GM19193 (cell line): ENCODE results near the gene PDE3A.

Source experiments
- POLR2A ChIP-seq: IDR thresholded peaks from 4 replicates; pipeline ENCODE4 v1.6.1; 2011; ENCODE audit not compliant: insufficient read depth, insufficient read length; ENCODE audit errors: extremely low read depth

PDE3A gene

DNA sequence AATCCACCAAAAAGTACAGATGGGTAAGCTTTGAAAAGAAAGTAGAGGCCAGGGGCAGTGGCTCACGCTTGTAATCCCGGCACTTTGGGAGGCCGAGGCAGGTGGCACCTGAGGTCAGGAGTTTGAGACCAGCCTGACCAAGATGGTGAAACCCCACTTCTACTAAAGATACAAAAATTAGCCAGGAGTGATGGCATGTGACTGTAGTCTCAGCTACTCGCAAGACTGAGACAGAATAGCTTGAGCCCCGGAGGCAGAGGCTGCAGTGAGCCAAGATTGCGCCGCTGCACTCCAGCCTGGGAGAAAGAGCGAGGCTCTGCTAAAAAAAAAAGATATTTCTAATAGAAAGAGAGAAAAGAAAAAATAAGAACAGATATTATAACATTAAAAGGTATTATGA is 192.6 kb downstream of the PDE3A start:
- no peak for TF ChIP-seq POLR2A

DNA sequence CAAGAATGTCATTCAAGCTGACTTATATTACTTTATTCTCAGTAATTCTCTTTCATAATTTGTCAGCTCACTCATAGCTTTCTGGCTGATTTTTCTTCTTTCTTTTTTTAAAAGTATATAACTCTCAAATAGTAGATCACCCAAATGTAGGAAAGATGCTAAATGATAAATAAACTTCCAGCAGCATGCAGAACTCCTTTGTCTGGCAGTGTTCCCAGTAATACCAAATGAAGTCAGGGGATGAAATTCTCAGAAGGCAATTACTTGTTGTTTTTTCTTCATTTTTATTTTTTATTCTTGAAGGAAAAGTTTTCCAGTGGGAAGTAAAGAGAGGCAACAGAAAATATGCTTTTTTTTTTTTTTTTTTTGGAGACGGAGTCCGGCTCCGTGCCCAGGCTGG is 193.5 kb downstream of the PDE3A start:
- TF ChIP-seq POLR2A: no peak

DNA sequence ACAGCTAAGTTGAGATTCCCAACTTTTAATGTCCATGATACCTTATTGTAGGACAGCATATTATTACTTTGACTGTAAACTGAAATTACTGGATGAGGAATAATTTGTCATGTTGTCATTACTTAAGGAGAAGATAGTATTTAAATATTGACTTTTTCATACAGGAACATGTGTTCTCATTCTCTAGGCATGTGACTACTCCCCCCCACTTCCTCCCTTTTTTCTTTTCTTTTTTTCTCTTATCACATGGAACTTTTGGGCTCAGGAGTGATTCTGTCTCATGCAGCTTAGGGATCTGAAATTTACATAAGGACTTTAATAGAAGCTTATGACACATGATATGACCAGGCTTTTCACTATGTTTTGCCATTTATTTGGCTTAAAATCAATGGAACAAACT is 199.1 kb downstream of the PDE3A start:
- no peak for TF ChIP-seq POLR2A

DNA sequence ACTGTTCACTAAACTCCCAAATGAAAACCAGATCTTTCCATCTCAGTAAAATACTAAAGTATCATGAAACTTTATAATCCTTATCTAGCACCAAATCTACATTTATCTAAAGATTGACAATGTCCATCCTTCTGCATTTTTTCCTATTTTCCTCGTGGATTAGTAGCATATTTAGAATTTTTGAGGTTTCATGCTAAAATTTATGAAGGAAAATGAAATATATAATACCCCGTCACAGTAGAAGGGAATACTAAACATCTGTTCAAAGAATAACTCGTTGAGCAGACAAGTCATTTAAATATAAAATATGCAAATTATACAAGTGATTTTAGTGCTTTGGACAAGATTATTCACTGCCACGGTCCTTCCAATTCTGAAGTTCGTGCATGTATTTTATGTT is 204.1 kb downstream of the PDE3A start:
- TF ChIP-seq POLR2A: no peak

DNA sequence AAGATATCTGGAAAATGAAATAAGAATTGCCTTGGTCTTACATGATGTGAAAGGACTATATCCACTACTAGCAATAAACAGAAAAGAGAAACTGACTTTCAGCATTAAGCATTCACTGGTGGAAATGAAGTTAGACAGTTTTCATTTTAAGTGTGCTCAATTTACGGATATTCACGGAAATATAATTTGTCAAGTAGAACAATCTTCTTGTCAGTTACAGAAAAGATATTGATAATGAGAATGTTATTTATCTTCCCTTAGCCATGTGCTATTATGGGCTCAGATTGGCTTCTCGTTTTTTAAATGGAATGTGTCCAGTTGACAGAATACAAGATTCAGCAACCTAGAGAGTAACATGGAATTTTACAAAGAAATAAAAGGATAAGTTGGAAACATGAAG is 208.2 kb downstream of the PDE3A start:
- no peak for TF ChIP-seq POLR2A

DNA sequence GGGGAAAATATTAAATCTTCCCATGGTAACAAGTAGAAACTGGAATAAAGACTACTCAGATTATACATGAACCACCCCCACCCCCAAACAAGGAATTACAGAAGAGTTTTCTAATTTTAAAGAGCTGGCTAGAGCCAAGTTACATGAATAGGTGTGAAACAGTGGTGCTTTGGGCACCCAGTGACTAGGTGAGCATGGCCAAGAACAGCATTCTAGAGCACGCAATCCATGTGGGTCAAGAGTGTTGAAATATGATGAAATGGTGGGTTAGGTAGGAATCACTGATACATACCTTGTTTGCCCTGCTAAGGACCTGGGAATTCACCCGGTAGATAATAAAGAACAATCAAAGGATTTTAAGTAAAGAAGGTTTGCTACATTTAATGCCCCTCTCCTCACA is 208.7 kb downstream of the PDE3A start:
- TF ChIP-seq POLR2A: no peak

DNA sequence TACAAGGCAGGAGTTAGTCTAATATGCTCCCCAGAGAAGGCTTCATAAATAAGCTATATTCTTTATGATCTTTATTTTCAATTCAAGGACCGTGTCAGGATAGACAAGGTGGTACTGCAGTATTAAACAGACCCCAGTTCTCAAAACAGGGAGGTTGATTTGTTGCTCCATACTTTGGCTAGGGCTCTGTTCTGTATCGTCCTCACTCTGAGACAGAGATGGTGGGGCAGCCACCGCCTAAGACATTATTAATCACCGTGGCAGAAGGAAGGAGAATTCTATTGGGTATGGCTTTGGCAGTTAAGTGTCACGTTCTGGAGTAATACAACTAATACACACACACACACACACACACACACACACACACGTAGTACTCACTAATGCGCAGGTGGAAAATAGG is 209.8 kb downstream of the PDE3A start:
- TF ChIP-seq POLR2A: no peak

DNA sequence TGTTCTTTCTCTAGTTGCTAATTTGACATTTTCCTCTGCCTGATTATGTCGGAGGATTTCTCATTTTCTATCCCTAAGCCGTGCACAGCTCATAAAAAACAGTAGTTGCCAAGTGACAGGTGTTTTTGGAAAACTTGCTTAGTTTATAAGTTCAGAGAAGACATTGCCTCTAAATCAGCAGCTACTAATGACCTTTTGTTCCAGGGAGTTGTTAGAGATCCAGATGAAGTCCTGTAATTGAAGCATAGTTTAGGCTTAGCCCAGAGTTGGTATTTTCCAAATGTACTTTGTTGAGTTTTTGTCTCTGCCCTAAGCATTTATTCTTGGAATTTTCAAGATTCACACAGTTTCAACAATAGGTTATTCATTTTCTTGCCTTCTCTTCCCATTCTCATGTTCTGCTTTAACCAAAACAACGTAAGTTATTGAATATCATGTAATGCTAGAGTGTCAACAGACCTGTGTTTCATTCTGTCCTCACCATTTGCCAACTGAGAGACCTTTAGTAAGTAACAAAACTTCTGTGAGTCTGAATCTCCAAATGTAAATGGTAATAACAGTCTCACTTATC is 216.8 kb downstream of the PDE3A start:
- TF ChIP-seq POLR2A: no peak

DNA sequence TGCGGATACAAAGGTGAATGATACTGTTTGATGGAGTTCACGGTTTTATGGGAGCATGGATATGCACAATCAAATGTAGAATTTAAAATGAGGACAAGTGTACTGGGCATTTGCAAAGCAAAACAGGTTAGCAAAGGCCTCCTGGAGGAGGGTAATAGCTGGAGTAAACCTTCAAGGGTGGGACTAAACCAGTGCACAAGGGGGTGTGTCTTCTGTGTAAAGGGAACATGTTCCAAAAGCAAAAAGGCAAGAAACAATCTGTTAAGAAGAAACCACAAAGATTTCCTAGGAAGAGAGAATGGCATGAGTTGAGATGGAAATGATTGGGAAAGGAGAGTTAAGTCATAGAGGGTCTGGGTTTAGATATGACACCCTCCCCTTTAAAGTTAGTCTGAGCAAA is 217.6 kb downstream of the PDE3A start:
- TF ChIP-seq POLR2A: no peak

DNA sequence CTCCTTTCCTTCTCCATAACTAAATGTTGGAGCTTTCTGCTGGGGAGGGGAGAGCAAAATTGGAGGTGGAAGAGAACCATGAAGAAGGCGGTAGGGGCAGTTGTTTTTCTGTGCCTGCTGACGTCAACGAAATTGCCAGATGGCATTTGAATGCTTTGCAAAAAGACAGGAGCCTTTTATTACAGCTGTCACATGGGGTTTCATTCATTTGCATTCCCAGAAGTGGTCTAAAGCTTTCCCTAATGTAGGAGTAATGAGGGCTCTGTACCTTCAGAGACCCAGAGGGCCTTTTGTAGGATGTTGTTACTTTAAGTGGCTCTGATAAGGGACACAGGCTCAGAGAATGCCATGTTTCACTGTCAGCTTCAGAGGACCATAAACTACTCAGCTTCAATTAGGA is 219.7 kb downstream of the PDE3A start:
- no peak for TF ChIP-seq POLR2A

DNA sequence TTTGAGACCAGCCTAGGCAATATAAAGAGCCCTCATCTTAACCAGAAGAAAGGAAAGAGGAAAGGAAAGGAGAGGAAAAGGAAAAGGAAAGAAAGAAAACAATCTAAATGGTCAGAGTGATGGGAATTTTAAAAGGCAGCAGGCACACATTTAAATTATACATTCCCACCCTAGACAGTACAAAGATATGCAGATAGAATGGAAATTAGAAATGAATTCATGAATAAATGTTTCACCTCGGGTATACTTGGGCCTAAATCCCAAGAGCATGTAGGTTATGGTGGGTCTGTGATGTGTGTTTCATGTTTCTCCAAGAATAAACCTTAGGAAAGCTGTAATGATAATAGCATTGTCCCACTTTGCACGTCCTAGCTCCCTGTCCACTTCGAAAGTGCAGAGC is 222.2 kb downstream of the PDE3A start:
- TF ChIP-seq POLR2A: no peak

DNA sequence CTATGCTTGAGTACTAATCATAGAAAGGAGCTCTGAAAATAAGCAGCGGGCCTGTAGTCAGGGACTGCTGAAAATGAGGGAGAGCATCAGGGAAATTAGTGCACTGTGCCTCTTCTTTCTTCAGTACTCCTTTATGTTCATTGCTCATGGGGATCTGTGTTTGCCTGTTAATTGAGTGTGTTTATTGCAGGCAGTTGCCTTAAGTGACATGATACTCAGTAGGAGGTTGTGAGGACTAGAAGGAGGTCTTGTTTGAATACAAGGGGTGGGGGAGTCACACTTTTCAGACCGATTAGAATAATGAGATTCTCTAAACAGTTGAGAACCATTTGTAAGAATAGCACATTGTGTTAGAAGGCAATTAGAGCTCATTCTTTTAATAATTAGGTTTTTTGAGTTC is 224.2 kb downstream of the PDE3A start:
- TF ChIP-seq POLR2A: no peak

DNA sequence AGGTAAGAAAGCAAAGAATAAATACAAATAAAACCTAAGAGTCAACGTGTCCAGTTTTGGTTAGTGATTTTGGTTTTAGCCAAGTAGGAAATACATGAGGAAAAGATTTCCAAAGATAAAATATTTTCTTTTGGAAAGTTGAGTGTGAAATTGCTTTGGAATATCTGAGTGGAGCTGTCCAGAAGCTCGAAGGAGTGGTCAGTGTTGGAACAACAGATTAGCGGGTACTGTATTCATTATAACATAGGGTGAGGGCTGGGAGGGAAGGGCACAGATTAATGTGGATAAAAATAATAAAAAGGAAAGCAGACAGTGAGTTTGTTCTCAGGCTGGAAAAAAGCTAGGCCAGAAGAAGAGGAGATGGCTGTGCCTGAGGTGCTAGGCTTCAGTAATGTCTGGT is 225.3 kb downstream of the PDE3A start:
- no peak for TF ChIP-seq POLR2A

DNA sequence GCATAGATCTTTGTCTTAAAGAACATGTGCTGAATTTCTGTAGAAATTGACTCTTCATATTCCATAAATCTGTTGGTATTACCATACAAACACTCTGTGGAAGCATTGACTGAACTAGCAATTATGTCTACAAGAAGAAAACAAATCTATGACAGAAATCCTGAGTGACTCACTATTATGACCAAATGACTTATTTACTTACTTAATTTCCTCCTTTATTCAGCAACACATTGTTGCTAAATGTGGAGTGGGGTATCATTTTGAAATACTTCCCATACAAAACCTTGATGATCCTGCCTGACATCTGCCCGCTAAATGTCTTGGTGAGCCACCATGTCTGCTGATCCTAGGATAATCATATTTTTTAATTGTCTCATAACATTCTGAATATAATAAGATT is 227.7 kb downstream of the PDE3A start:
- no peak for TF ChIP-seq POLR2A

DNA sequence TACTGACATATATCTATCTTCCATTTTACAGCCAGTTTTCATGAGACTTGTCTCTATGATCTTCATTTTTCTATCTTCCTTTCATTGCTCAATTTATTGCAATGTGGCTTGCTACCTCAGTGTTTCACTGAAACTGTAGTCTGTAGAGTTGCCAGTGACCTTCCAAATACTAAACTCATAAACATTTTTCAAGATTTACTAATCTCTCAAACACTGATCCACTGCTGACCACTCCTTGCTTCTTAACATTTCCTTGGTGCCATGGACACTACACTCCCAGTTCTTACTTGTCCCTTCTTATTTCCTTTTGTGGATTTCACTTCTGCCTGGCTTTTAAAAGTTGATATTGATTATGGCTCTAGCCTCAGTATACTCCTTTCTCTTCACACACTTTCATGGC is 231.4 kb downstream of the PDE3A start:
- no peak for TF ChIP-seq POLR2A

DNA sequence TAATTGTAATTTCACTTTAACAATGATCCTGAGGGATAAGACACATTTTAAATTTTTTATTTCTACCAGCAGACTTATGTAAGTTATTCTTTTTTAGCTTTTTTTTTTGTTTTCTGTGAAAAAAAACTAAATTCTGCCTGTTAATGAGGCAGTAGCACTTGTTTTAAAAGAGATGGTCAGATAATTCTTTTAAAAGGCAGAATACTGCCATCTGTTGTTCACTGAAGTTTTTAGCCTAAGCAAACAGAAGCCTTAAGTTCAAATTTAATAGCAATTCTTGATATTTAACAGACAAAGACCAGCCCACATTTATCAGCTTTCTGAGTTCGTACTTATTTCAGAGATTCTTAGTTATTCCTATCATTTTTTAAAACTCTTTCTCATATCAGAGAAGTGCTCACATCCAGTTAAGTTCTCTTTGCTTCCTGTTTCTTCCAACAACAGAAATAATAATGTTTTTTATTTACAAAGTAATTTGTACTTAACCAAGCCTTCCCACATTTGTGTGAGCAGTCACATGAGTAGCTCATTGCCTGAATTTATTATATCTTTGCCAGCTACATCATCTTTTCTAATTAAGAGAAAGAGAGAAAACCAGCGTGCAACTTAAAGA is 233.4 kb downstream of the PDE3A start:
- no peak for TF ChIP-seq POLR2A
